NCI-H774 (cell line): ENCODE results near the gene COG8.
"Not testable (repeated sequence)": the region's sequence is repeated elsewhere in the genome, so short reads cannot be mapped to it uniquely, and the experiment has no call there.

Experiments used
- DNase-seq: peaks from one replicate; lab custom pipeline; 2025; lab: John Stamatoyannopoulos, UW

Gene COG8

GRCh38 chr16:69339289-69340094 lies at the start of gene COG8, which contains the start of gene NIP7:
Gene COG8 (minus strand): TSS chr16:69339564. CDS start chr16:69339552, 12 bp downstream.
Gene NIP7 (plus strand): TSS chr16:69339772. CDS start chr16:69339830, 58 bp downstream.
- DNase-seq = peak; percentile 92

- no peak for DNase-seq
Observed at GRCh38 chr16:69386596-69386995, 47.2 kb upstream of the COG8 start.

- no peak for DNase-seq
Observed at GRCh38 chr16:69384974-69385373, 45.6 kb upstream of the COG8 start.

GRCh38 chr16:69382421-69382820 lies 43.1 kb upstream of the COG8 start:
- DNase-seq = no peak

- DNase-seq = no peak
Observed at GRCh38 chr16:69381231-69381630, 41.9 kb upstream of the COG8 start.

- DNase-seq = no peak
Observed at GRCh38 chr16:69378760-69379159, 39.4 kb upstream of the COG8 start.

GRCh38 chr16:69378036-69378435 lies 38.7 kb upstream of the COG8 start:
- DNase-seq = no peak

- no peak for DNase-seq
Observed at GRCh38 chr16:69376393-69377059, 37.2 kb upstream of the COG8 start.

- DNase-seq = no peak
Observed at GRCh38 chr16:69373019-69373418, 33.7 kb upstream of the COG8 start.

GRCh38 chr16:69371564-69371963 lies 32.2 kb upstream of the COG8 start:
- no peak for DNase-seq

GRCh38 chr16:69368866-69369265 lies 29.5 kb upstream of the COG8 start:
- DNase-seq = no peak

- no peak for DNase-seq
Observed at GRCh38 chr16:69367980-69368379, 28.6 kb upstream of the COG8 start.

GRCh38 chr16:69366431-69366830 lies 27.1 kb upstream of the COG8 start:
- DNase-seq = no peak

- DNase-seq = no peak
Observed at GRCh38 chr16:69365901-69366300, 26.5 kb upstream of the COG8 start.

GRCh38 chr16:69364088-69364487 lies 24.7 kb upstream of the COG8 start:
- no peak for DNase-seq

- no peak for DNase-seq
Observed at GRCh38 chr16:69363281-69363717, 23.9 kb upstream of the COG8 start.

GRCh38 chr16:69360070-69360469 lies 20.7 kb upstream of the COG8 start:
- not testable (repeated sequence) for DNase-seq

- DNase-seq = no peak
Observed at GRCh38 chr16:69351309-69352027, 12.1 kb upstream of the COG8 start, which contains the start of gene TMED6. Gene TMED6 (minus strand): TSS chr16:69351786. CDS start chr16:69351753, 33 bp downstream.

GRCh38 chr16:69350536-69351133 lies 11.3 kb upstream of the COG8 start:
- DNase-seq = no peak

GRCh38 chr16:69349536-69349935 lies 10.2 kb upstream of the COG8 start:
- DNase-seq = no peak

GRCh38 chr16:69348222-69348621 lies 8.9 kb upstream of the COG8 start:
- no peak for DNase-seq

GRCh38 chr16:69346683-69347082 lies 7.3 kb upstream of the COG8 start:
- DNase-seq = no peak
